Upper lobe of left lung (tissue), 6 donors: ENCODE data around the gene S100A13. TPM values are rescaled to one million over a fixed set of nuclear protein-coding genes. Genes with fewer than 3 reads are reported as not detected.
A peak's percentile ranks its signal among the peaks of the same experiment; 100 is the strongest.
"Not testable (repeated sequence)": the region's sequence is repeated elsewhere in the genome, so short reads cannot be mapped to it uniquely, and the experiment has no call there.

ENCODE experiments used
- ATAC-seq, 2 donors: fragments of 200-7000 bp; cut with Tn5 transposase; one replicate each; pipeline ENCODE4 v1.9.1; 2022; ENCODE audit warnings: mild to moderate bottlenecking in 2 of 2, moderate library complexity in 2 of 2; ENCODE audit not compliant: low FRiP score in 2 of 2
- DNase-seq, 2 donors: peaks; one replicate each; pipeline ENCODE4 v3.0.0-alpha.2; 2019 to 2020
- H3K27ac ChIP-seq, 4 donors: fragments of 200-600 bp; sonication (generic); one replicate each; pipeline ENCODE4 v1.5.1; 2016 to 2019
- H3K27me3 ChIP-seq, 4 donors: fragments of 200-600 bp; sonication (generic); one replicate each; pipeline ENCODE4 v1.5.1; 2017 to 2019
- H3K36me3 ChIP-seq, 4 donors: fragments of 200-600 bp; sonication (generic); one replicate each; pipeline ENCODE4 v1.5.1; 2016 to 2019
- H3K4me1 ChIP-seq, 4 donors: fragments of 200-600 bp; sonication (generic); one replicate each; pipeline ENCODE4 v1.5.1; 2018 to 2019
- H3K4me3 ChIP-seq, 4 donors: fragments of 200-600 bp; sonication (generic); one replicate each; pipeline ENCODE4 v1.5.1; 2017 to 2019; ENCODE audit warnings: mild to moderate bottlenecking in 2 of 4, moderate library complexity in 1 of 4
- H3K9me3 ChIP-seq, 4 donors: fragments of 200-600 bp; sonication (generic); one replicate each; pipeline ENCODE4 v1.5.1; 2018 to 2019
- CTCF ChIP-seq, 6 experiments: fragments of 450-650 bp in 4 of 6; fragments of 200-600 bp in 2 of 6; sonication (generic) in 2 of 6; IDR thresholded peaks; one replicate each; pipeline ENCODE4 v1.5.1; 2016 to 2019; ENCODE audit warnings: antibody characterized with exemption in 6 of 6
- EP300 ChIP-seq, 4 donors: sonication (generic); formaldehyde crosslinking; IDR thresholded peaks; one replicate each; pipeline ENCODE4 v1.5.1; 2017; ENCODE audit warnings: antibody characterized with exemption in 4 of 4, control low read depth in 2 of 4
- POLR2A ChIP-seq, 4 donors: fragments of 450-650 bp; IDR thresholded peaks; one replicate each; pipeline ENCODE4 v1.5.1; 2016 to 2017; ENCODE audit warnings: antibody characterized with exemption in 4 of 4, mild to moderate bottlenecking in 2 of 4
- POLR2AphosphoS5 ChIP-seq, 2 donors: sonication (generic); formaldehyde crosslinking; IDR thresholded peaks; one replicate each; pipeline ENCODE4 v1.5.1; 2017; ENCODE audit warnings: antibody characterized with exemption in 2 of 2
- WGBS, 2 donors: methylation state at CpG; one replicate each; pipeline ENCODE4 v1.1.5; 2017 to 2018; 5-methylcytosine and 5-hydroxymethylcytosine counted together
- total RNA-seq, 6 donors: library from RNA; depleted of rRNA in 4 of 6; stranded (reverse); fragments of >200 nt in 4 of 6; gene quantifications; one replicate each; pipeline versions ENCODE4 v1.1.0 to v1.2.1, GENCODE V29; 2016 to 2021
- donor health status: DM: no; HTN: no; CAD: no; lungs with moderate emphysema.
- donor health status: DM: no; HTN: yes; CAD: no; lungs with severe emphysema.

S100A13 gene
- total RNA-seq: 100 to 1,000 TPM in 2 of 6 donors, 10 to 100 TPM in 4; 72.8 to 132 (median 86.3) TPM

GRCh38 chr1:153626904-153627714 is at the start of gene S100A13:
TSS of gene S100A13 (minus strand) at chr1:153627505. CDS start at chr1:153626472, 1,033 bp downstream.
- ATAC-seq: peak; percentile 81 to 88
- peaks cover 38 to 74% (median 47%) of the 10 kb centered on the region in 4 donors for H3K4me1 ChIP-seq

GRCh38 chr1:153673511-153673910 is 46.2 kb upstream of the S100A13 start:
- Histone ChIP-seq H3K27ac (no peak overlapping the region), H3K9me3 (no peaks in the 10 kb centered on the region), H3K4me3 (no peak overlapping the region), H3K27me3 (peaks cover 0 to 5% (median 0%) of the 10 kb centered on the region in 4 donors), H3K4me1 (peaks cover 19 to 33% (median 25%) of the 10 kb centered on the region in 4 donors), H3K36me3 (peaks cover 4 to 13% (median 5%) of the 10 kb centered on the region in 4 donors)
- TF ChIP-seq POLR2AphosphoS5 (IDR thresholded peaks at IDR 0.05) (no peak), EP300 (IDR thresholded peaks at IDR 0.05) (no peak), POLR2A (IDR thresholded peaks at IDR 0.05) (no peak), CTCF (IDR thresholded peaks at IDR 0.05) (no peak)
- no peak for DNase-seq
- ATAC-seq: no peak
- WGBS, 2 donors: 95 to 100% methylated on average over 2 of the region's 2 CpGs

More at GRCh38 chr1:153626904-153627714, at the start of gene S100A13:
- 36 to 37% methylated on average over 13 to 28 of the region's 28 CpGs for WGBS, 2 donors
- peaks cover 0 to 6% (median 1%) of the 10 kb centered on the region in 4 donors for H3K36me3 ChIP-seq
- TF ChIP-seq POLR2AphosphoS5 (IDR thresholded peaks at IDR 0.05): peak; percentile 45 to 79
- peak in 3 of 4 donors; percentile 22 to 72 (median 66) for TF ChIP-seq POLR2A (IDR thresholded peaks at IDR 0.05)
- peak in 1 of 4 donors; percentile 34 for TF ChIP-seq EP300 (IDR thresholded peaks at IDR 0.05)
- peak in 4 of 6 experiments; percentile 59 to 83 (median 68) for TF ChIP-seq CTCF (IDR thresholded peaks at IDR 0.05)
- no peaks in the 10 kb centered on the region for H3K27me3 ChIP-seq
- H3K9me3 ChIP-seq: no peaks in the 10 kb centered on the region
- peak within 1 kb of the TSS; percentile 86 to 95 (median 95) for H3K27ac ChIP-seq
- peak within 1 kb of the TSS; percentile 24 to 66 (median 46) for H3K4me3 ChIP-seq
- peak; percentile 89 to 94 for DNase-seq

- Histone ChIP-seq H3K36me3 (peaks cover 20 to 30% (median 21%) of the 10 kb centered on the region in 4 donors), H3K4me3 (peak overlapping the region; percentile 11 to 91 (median 82))
- 7% methylated on average over 28 of the region's 28 CpGs for WGBS, 2 donors
These were observed 44.5 kb upstream of the S100A13 start for GRCh38 chr1:153671628-153672353.

DNA sequence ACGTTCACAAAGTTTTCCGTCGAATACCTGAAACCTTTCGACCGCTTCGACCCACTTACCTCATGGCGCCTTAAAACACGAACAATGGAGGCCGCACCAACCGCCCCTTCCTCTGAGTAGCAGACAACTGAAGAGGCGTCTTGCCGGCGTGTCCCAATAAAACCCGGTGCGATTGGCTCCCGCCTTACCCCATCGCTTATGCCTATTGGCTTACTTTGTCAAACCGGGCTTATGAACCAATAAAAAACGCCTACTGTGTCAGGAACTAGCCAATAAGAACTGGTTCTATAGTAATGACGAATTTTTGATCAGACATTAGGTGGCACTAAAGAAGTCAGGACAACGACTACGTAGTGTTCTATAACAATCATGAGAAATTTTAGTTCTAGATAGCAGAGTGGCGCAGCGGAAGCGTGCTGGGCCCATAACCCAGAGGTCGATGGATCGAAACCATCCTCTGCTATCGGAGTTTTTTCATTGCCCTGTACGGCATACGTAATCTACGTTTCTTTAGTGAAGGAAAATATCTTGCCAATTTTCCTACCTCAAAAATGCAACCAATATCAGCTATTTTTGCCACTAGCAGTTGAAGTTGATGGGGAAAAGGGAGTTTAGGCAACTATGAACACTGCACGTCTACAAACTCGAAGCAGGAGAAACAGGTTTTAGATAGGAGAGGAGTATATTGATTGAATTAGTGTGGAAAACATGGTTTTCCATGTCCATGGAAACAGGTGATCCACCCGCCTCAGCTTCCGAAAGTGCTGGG is 43.7 kb upstream of the S100A13 start, which contains the start of gene ILF2:
Gene ILF2, minus strand, starts transcription at position 135 of the 769 bp plus-strand sequence. Its CDS starts 71 bp downstream, at position 64.
- H3K9me3 ChIP-seq: no peaks in the 10 kb centered on the region
- DNase-seq (peak in 1 of 2 donors; percentile 94), ATAC-seq (peak; percentile 96 to 99)
- peak within 1 kb of the TSS; percentile 75 to 91 (median 84) for H3K4me3 ChIP-seq
- H3K36me3 ChIP-seq: peaks cover 28 to 37% (median 29%) of the 10 kb centered on the region in 4 donors
- H3K4me1 ChIP-seq: peaks cover 8 to 23% (median 19%) of the 10 kb centered on the region in 4 donors
- peak within 1 kb of the TSS; percentile 89 to 91 (median 90) for H3K27ac ChIP-seq
- TF ChIP-seq EP300 (IDR thresholded peaks at IDR 0.05) (no peak), CTCF (IDR thresholded peaks at IDR 0.05) (peak in 2 of 6 experiments; percentile 7 to 20), POLR2A (IDR thresholded peaks at IDR 0.05) (peak in 3 of 4 donors; percentile 71 to 90 (median 89)), POLR2AphosphoS5 (IDR thresholded peaks at IDR 0.05) (peak; percentile 92 to 93)
- no peaks in the 10 kb centered on the region for H3K27me3 ChIP-seq
- WGBS, 2 donors: 0% methylated on average over 32 to 35 of the region's 35 CpGs

More at GRCh38 chr1:153671628-153672353, 44.5 kb upstream of the S100A13 start:
- H3K27me3 ChIP-seq, H3K9me3 ChIP-seq, DNase-seq: not testable (repeated sequence)
- peak; percentile 67 to 78 for ATAC-seq
- H3K4me1 ChIP-seq: peaks cover 8 to 23% (median 19%) of the 10 kb centered on the region in 4 donors
- peak overlapping the region; percentile 77 to 91 (median 80) for H3K27ac ChIP-seq
